Non-pigmented ciliary epithelial cell (primary cell): Measurements from ENCODE around the gene ELAVL1.

ENCODE experiments used
- DNase-seq: peaks from one replicate; pipeline ENCODE4 v3.0.0-alpha.2; 2010; ENCODE audit warnings: low read depth

The ELAVL1 gene

DNA sequence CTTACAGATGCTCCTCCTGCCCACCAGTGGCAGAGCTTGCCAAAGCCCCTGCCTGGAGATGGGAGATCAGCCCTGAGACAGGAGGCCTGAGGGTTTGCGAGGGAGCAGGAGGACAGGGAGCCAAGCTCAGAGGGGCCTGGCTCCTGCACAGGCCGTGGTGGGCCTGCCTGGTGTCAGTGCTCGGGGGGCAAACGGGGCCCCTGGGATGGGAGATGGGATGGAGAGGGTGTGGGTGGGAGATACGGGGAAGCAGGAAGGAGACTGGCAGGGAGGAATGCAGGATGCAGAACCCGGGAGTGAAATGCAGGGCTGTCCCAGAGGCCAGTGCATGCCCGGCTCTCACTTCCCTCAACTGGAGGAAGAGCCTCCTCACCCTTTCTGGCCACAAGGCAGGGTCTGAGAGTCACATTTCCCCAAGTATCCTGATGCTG is 19.9 kb downstream of the ELAVL1 start:
- DNase-seq: no peak

DNA sequence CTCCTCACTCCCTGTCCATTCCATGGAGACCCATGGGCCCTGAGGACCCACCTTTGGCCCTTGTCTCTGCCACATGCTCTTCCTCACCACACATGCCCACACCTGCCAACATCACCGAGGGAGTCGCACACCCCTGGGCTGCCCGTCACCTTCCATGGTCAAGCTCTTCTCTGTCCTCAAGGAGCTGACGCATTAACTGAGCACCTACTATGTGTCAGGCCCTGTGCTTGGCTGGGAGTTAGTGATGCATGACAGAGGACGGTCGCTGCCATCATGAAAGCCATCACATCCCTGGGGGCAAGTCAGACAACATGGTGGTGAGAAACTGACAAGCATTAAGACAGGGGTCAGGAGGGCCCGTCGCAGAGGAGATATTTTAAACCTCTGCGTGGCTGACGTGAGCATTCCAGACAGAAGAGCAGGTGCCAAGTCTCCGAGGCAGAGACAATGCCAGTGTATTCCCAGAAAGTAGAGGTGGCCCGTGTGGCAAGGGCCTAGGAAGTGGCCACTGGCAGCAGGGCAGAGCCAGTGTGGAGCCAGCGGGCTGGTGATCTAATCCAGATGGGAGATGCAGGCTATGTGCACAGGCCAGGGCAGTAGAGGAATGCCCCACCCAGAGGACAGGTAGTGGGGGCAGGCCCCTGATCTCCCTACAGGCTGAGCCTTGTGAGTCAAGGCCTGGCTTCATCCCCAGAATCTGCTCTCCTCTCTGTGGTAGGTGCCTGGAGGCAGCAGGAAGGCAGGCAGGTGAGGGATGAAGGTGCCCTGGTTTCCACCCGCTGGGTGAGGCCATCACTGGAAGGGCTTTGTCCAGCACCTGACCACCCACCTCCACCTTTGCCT is 21.2 kb downstream of the ELAVL1 start:
- DNase-seq: no peak

DNA sequence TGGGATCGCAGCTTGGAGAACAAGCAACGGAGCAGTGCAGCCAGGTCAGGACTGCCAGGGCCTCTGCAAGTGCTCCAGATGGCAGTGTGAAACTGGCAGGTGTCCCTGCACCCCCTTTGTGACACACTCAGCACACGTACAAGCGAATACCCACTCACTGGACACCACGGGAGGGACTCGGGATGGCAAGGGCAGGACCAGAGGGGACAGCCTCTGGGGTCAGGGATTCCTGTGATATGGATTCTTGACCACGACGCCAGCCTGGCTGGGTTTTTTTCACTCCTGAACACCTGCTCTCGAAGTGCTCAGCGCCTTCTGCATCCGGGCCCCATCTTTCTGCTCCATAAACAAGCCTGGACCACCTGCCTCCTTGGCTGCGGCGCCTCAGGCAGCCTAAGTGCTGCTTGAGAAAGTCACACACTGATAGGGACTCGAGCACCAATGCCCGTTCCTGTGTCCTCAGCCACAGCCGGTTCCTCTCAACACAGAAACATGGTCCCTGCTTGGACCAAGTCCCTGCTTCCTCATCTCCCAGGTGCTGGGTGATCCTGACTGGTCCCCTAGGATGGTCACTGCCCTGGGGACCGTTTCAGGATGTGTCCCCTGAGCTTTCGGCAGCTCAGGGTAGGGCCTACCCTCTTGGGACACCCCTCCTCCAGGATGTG is 22.0 kb downstream of the ELAVL1 start:
- DNase-seq: no peak

DNA sequence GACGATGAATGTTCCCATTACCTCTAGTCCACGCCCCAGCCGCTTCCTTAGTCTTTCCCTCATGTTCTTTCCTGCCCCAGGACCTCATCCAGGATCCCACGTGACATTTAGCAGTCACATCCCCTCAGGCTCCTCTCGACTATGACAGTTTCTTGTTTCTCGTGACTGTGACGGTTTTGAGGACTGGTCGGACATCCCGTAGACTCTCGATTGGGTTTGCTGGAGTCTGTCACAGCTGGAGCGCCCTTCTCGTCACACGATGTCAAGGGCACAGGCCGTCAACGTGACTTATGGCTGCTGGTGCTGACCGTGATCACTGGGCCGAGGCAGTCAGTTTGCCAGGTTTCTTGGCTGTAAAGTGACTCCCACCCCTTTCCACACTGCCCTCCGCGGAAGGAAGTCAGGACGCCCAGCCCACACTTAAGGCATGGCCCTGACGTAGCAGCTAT is 22.8 kb downstream of the ELAVL1 start:
- no peak for DNase-seq

DNA sequence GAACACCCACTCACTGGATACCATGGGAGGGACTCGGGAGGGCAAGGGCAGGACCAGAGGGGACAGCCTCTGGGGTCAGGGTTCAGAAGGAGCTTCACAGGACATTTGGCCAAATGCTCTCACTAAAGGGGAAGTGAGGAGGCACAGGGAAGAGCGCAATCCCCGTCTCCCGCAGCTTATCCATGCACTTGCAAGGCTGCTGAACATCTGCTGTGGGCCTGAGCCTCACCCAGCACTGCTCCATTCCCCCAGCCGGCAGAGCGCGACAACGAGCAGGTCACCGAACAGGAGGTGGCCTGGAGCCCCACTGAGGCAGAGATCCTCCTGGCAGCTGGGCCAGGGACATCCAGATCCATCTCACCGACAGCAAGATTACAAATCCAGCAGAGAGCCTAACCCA is 23.3 kb downstream of the ELAVL1 start:
- DNase-seq: no peak

DNA sequence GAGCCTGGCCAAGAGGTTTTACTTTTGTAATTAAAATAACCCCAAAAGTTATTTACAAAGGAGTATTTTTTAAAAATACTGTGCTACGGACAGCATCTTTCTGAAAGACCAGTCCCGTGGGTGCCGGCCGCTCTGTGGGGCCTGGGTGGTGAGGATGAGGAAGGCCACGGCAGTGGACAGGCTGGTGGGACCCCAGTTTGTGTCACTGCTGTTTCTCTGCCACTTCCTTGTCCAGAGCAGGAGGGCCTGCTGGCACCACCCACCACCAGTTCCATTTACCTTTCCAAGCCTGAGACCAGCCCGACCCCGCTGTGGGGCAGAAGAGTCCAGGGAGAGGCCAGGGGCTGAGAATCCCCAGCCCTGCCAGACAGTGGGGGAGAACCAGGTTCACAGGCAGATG is 23.8 kb downstream of the ELAVL1 start:
- no peak for DNase-seq

DNA sequence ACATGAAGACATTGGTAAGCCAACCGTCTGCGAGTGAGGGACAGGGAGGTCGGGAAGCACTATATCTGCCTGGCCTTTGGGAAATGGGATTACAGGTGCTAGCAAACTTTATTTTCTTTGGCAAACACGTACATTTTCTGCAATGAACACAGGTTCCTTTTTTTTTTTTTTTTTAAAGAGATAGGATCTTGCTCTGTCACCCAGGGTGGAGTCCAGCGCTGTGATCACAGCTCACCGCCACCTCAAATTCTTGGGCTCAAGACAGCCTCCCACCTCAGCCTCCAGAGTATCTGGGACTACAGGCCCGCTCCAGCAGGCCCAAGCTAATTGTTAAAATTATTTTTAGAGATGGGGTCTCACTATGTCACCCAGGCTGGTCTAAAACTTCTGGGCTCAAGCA is 24.2 kb downstream of the ELAVL1 start:
- DNase-seq: no peak

DNA sequence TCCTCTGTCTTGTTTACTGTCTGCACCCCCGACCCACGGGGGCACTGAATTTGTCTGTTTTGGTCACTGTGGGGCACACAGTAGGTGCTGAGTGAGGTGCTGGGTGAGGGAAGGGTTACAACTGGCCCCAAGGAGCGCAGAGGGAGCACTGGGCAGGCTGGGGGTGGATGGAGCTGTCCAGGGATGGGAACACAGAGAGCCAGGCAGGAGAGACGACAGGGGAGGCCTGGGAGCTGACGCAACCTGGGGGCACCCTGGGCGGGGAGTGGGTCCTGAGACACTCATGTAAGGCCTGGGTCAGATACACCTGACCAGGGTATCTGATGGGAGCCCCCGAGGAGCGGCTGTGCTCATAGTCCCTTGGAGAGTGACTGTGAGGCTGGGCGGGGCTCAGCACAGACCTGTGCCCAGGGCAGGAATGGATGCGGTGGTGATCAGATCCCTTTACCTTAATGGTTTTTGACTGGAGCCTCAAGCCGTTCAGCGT is 24.8 kb downstream of the ELAVL1 start:
- DNase-seq: no peak

DNA sequence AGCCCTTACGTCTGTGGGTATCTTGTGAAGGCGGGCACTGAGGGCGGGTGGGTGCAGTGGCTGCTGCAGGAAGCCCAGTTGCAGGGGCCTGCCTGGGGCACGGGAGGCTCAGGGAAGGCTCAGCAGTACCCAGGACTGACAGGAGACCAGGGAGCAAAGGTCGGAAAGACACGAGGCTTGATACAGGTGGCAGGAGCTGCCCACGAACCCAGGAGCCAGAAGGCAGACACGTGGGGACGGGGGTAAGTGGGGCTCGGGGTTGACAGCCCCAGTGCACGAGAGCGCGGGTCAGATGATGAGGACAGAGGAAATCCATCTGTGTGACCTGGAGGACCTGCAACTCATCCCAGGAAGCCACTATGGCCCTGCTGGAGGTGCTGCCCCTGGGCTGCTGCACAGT is 25.3 kb downstream of the ELAVL1 start:
- no peak for DNase-seq

DNA sequence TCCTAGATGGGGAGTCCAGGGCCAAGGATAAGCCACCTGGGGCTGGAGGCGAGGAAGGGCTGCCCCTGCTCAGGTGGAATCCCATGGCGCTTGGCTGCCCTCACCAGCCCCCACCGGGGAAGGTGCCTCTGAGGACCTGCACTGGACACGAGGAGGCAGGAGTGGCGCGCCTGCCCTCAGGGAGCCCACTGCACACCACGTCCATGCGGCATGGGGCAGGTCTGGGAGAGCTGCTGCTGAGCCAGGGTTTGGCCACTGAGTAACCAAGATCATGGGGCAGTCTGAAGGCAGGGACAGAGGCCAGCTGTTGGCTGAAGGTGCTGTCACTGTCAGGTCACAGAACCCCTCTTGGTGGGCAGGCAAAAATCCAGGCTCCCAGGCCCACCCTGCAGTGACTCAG is 25.9 kb downstream of the ELAVL1 start:
- no peak for DNase-seq

DNA sequence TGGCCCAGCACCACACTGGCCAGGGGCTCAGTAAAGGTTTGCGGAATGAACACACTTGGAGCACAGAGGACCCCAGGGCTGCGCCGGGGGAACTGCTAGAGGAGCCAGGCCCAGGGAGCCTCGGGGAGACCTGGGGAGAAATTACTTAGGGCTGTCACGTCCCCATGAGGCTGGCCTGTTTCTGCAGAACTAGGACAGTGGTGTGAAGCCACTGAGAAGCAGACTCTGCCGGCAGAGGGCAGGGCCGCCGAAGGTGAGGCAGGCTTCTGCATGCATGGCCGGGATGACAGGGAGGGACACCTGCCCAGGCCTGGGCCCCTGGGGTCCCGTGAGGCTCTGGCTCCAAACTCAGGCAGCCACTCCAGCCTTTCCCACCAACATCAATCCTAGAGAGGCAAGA is 26.4 kb downstream of the ELAVL1 start:
- no peak for DNase-seq

DNA sequence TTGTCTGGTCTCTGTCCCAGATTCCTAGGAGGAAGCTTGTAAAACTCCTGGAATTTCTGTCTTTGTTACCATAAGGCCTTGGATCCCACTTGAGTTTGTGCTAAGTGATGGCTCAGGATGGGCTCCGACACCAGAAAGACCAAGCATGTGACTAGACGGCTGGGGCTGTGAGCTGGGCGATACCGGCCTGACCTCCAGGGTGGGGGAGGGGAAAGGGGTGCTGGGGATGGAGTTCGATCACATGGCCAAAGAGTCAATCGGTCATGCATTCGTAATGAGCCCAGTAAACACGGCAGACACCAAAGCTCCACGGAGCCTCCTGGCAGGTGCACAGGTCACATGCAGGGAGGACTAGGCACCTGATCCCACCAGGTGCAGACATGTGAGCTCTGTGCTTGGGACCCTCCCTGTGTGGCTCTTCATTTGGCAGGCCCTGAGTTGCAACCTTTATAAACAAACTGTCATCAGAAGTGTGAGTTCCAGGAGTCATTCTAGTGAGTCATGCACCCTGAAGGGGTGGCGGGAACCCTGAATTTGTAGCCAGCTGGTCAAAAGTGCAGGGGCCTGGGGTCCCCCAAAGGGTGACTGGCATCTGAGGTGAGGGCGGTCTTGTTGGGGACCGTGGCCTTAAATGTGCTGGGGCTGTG is 27.1 kb downstream of the ELAVL1 start:
- DNase-seq: no peak

DNA sequence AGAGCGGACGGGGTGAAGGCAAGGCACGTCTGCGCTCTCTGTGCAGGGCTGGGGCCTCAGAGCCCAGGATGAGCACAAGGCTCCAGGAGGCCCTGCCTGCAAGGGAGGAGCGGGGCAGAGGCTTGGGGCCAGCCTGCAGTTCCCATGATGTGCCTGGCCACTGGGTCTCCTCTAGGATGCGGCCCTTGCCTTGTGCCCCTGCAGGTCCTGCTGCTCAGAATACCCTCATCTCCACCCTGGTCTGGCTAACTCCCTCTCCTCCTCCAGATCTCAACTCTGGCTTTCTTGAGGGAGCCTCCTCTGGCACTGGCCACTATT is 27.8 kb downstream of the ELAVL1 start:
- no peak for DNase-seq

DNA sequence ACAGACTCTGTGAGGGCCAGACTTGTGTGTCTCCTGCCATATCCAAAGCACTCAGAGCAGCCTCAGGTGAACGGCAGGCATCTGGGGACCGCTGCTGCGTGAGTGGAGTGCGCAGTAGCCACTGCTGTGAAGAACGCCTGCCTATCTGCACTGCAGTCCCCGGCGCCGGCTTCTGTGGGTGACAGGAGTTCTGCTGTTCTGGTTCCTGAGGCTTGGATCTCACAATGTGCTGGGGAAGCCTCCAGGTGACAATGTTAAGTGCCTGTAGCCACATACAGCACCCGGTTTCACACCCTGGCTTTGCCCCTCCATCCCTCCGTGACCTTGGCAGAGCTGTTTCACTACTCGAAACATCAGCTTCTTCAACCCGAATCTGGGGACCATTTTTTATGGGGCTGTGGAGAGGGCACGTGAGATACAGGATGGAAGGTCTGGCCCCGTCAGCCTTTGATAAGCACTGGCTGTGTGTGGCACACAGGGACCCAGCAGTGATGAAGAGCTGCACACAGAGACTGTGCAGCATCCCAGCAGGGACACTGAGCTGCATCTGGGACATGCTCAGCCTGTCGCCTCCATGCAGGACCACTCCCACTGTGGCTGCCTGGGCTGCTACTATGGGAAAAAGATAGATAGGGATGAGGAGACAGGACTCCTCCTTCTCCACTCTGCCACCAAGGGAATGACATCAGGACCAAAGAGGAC is 28.3 kb downstream of the ELAVL1 start:
- no peak for DNase-seq

DNA sequence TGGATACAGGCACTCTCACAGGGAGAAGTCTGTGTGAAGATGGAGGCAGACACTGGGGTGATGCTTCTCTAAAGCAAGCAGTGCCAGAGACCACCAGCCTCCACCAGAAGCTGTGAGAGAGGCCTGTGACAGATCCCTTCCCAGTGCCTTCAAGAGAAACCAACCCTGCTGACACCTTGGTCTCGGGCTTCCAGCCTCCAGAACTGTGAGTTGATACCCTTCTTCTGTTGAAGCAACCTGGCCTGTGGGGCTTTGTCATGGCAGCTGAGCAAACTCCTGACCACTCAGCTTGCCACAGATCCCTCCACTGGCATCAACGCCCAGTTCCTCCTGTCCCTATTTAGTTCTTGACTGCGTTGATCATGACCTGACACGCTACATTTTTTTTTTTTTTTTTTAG is 29.0 kb downstream of the ELAVL1 start:
- no peak for DNase-seq

DNA sequence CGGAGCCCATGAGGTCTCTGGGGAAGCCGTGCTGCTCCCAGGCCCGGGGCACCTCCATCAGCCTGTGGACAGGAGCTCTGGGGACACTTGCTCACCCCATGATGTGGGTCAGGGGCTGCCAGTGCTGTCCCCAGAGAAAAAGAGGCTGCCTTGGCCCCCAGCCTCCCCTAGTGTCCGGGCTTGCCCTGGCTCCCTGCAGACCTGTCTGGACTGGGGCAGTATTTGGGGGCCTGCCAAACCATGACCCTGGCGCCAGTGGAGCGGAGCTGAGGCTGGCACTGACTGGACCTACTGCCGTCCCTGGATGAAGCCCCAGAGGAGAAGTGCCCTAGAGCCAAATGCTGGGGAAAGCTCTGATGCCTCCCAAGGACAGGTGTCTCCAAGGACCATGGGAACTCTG is 30.4 kb downstream of the ELAVL1 start:
- DNase-seq: no peak

DNA sequence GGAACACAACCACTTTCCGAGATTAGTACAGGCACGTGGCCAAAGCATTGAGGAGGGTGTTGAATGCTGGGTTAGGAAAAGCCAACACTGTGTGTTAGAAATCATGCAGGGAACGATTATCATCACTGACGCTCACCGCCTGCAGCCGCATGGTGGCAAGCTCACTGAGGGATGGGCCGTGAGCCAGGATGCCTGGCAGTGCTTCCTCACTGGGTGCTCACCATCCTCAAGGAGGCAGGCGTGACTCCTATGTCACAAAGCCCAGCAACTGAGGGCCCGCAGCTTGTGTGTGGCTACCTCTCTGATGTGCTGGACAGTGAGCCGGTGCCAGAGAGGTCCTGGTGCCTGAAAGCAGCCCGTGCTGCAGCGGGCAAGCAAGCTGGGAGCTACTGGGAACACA is 31.6 kb downstream of the ELAVL1 start:
- no peak for DNase-seq

DNA sequence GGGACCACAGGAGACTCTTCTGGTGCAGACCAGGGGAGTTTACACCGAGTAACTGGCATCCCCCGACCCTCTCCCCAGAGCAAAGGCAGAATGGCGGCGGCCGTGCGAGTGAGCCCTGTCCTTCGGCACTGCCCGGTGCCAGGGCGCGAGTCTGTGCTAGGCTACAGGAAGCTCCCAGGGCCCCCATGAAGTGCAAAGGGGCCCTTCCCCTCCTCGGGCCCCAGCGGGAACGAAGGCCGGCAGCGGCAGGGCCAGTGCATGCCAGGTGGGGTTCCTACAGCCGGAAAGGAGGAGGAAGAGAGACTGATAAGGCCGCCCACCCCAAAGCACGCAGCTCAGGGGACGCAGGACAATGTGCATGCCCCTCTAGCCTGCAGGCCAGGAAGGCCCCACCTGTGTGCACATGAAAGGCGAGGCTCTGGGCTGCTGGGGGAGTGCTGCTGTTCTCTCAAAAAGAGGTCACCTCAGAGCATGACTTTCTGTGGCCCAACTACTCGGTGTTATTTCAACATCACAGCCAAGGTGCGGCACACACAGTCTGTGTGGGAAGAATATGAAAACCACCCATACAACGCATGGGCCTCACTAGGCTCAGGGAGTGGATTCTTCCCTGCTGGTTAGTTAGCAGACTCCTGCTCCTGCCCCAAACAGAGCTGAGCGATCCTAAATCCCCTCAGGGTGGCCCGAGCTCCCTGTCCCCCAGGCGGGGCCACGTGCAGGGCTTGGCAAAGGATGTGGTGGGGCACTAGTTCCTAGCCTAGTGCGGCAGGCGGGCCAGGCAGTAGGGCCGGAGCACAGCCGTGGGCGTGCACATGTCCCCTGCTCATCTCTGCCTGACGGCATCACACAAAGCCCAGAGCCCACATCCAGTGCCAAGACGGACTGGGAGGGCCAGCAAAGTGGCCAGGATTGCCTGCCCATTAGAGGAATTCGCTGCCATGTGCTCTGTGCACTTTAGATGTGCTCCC is 33.6 kb downstream of the ELAVL1 start:
- DNase-seq: no peak

DNA sequence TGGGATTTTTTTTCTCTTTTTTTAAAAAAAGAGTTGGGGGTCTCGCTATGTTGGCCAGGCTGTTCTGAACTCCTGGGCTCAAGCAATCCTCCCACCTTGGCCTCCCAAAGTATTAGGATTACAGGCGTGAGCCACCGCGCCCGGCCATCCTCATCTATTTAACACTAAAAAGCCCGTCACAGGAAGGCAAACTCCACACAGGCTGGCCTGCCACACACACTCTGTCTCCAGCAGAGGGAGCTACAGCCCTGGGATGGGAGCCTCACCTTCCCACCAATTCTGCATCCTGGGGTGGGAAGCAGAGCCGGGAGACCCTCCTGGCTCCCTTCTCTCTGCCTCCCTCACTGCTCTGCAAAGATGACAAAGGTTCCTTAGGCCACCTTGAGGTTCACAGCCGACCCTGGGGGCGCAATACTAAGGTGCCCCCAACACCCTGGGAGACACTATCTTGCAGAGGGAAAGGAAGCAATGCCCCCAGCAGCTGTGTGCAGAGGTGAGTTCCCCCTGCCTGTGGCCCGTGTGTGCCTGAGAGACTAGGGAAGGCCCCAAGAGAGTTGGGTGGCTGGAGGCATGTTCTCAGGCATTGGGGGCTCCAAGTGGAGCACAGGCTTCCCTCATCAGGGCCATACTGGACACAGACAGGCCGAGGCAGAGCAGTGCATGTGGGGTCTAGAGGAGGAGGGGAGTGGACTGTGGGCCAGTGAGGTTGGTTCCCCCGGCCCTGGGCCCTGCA is 34.6 kb downstream of the ELAVL1 start:
- no peak for DNase-seq

DNA sequence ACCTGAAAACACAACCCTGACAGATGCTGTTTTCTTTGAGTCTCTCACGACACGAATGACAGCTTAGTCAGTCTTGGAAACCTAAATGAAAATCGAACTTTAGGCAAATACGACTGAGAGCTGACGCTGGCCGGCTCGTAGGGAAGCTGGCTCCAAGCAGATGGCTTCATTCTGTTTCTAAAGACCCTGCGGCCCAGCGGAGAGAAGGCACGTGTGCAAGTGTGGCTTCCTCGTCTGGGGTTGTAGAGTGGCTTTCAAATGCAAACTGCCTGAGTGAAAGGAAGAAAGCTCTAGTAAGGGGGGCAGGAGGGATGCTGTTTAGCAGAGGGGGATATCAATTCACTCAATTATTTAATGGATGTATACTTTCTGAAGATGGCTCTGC is 35.9 kb downstream of the ELAVL1 start:
- DNase-seq: no peak
